SK-N-SH (cell line): Measurements from ENCODE around the gene PGLYRP3. TPM values are rescaled to one million over a fixed set of nuclear protein-coding genes. Genes with fewer than 3 reads are reported as not detected.

Source experiments
- CTCF ChIA-PET: fragments of 300-600, 350-600 bp; formaldehyde crosslinking; extraction: SDS; loops from one replicate; lab custom pipeline; 2021; lab: Yijun Ruan, JAX
- POLR2A ChIA-PET: fragments of 350-600 bp; sonication (Branson Sonifier 250); formaldehyde crosslinking; extraction: SDS; loops from one replicate; lab custom pipeline; 2020; ENCODE audit warnings: antibody characterized with exemption, inconsistent platforms; lab: Yijun Ruan, JAX
- DNase-seq: peaks from one replicate; pipeline ENCODE4 v3.0.0; 2012
- H2AFZ ChIP-seq: fragments of 200-600 bp; sonication (generic); 2 replicates; pipeline ENCODE4 v1.8.1; 2016; ENCODE audit warnings: antibody characterized with exemption, mild to moderate bottlenecking, low read depth
- H3F3A ChIP-seq: fragments of 200-600 bp; sonication (generic); replicated peaks from 2 replicates; pipeline ENCODE3; 2016; ENCODE audit warnings: antibody characterized with exemption, mild to moderate bottlenecking; ENCODE audit not compliant: insufficient read depth
- H3K27ac ChIP-seq, 2 experiments: fragments of 200-500 bp in 1 of 2; fragments of 200-600 bp in 1 of 2; sonication (Bioruptor generic) in 1 of 2; sonication (generic), shearing (Covaris generic) in 1 of 2; 2 replicates each; pipeline versions ENCODE4 v1.5.1 to v1.6.1; 2014 to 2016; ENCODE audit warnings: low read depth in 2 of 2, inconsistent platforms in 1 of 2, low read length in 1 of 2, mild to moderate bottlenecking in 1 of 2, mixed read lengths in 1 of 2
- H3K27me3 ChIP-seq: fragments of 200-600 bp; sonication (generic), shearing (Covaris generic); 2 replicates; pipeline ENCODE4 v1.6.1; 2016; ENCODE audit warnings: mixed run types; ENCODE audit not compliant: insufficient read depth
- H3K36me3 ChIP-seq, 2 experiments: fragments of 200-500 bp in 1 of 2; fragments of 200-600 bp in 1 of 2; sonication (Bioruptor generic) in 1 of 2; sonication (generic) in 1 of 2; replicated peaks in 1 of 2; 2 replicates each; pipeline versions ENCODE3 to v1.5.1; 2014 to 2016; ENCODE audit warnings: low read length in 1 of 2, mild to moderate bottlenecking in 1 of 2; ENCODE audit not compliant: insufficient read depth in 2 of 2, control insufficient read depth in 1 of 2
- H3K4me1 ChIP-seq, 2 experiments: fragments of 200-500 bp in 1 of 2; fragments of 200-600 bp in 1 of 2; sonication (Bioruptor generic) in 1 of 2; sonication (generic), shearing (Covaris generic) in 1 of 2; 2 replicates each; pipeline versions ENCODE4 v1.5.1 to v1.6.1; 2014 to 2016; ENCODE audit warnings: low read depth in 1 of 2, low read length in 1 of 2, mixed run types in 1 of 2; ENCODE audit not compliant: insufficient read depth in 2 of 2, control insufficient read depth in 1 of 2
- H3K4me2 ChIP-seq: fragments of 200-600 bp; sonication (generic), shearing (Covaris generic); 2 replicates; pipeline ENCODE4 v1.6.1; 2017; ENCODE audit warnings: mixed run types
- H3K4me3 ChIP-seq, 2 experiments: fragments of 200-500 bp in 1 of 2; fragments of 200-600 bp in 1 of 2; sonication (Bioruptor generic) in 1 of 2; sonication (generic), shearing (Covaris generic) in 1 of 2; 2 replicates each; pipeline versions ENCODE4 v1.5.1 to v1.8.1; 2014 to 2016; ENCODE audit warnings: low read depth in 2 of 2, inconsistent platforms in 1 of 2, low read length in 1 of 2, mild to moderate bottlenecking in 1 of 2, mixed read lengths in 1 of 2, moderate library complexity in 1 of 2
- H3K79me2 ChIP-seq: fragments of 200-600 bp; sonication (generic); 2 replicates; pipeline ENCODE4 v1.8.1; 2017; ENCODE audit warnings: mild to moderate bottlenecking; ENCODE audit not compliant: insufficient read depth
- H3K9ac ChIP-seq: fragments of 200-600 bp; sonication (generic); 2 replicates; pipeline ENCODE4 v1.6.1; 2017; ENCODE audit warnings: mixed run types
- H3K9me2 ChIP-seq: fragments of 200-600 bp; sonication (generic); 2 replicates; pipeline ENCODE4 v1.6.1; 2017; ENCODE audit warnings: mixed run types
- H3K9me3 ChIP-seq: fragments of 200-600 bp; sonication (generic); 2 replicates; pipeline ENCODE4 v1.6.1; 2017; ENCODE audit warnings: mixed run types, mild to moderate bottlenecking, moderate library complexity
- H4K20me1 ChIP-seq: fragments of 200-600 bp; sonication (generic); 2 replicates; pipeline ENCODE4 v1.6.1; 2017; ENCODE audit warnings: mild to moderate bottlenecking, mixed run types; ENCODE audit not compliant: insufficient read depth
- EZH2phosphoT487 ChIP-seq: fragments of 200-600 bp; sonication (generic); IDR thresholded peaks from 2 replicates; pipeline ENCODE4 v1.6.1; 2017; ENCODE audit warnings: low read depth, mixed run types, mild to moderate bottlenecking, antibody characterized with exemption, moderate library complexity, borderline replicate concordance
- FOXJ3 ChIP-seq: sonication (generic); formaldehyde crosslinking; IDR thresholded peaks from 2 replicates; pipeline ENCODE4 v1.5.1; 2020; ENCODE audit warnings: mild to moderate bottlenecking, missing genetic modification reagents
- FOXM1 ChIP-seq: IDR thresholded peaks from 2 replicates; pipeline ENCODE4 v1.4.0; 2012; ENCODE audit warnings: low read depth, mild to moderate bottlenecking
- GABPA ChIP-seq: IDR thresholded peaks from 2 replicates; pipeline ENCODE4 v1.4.0; 2012; ENCODE audit warnings: low read depth, mild to moderate bottlenecking
- MEF2A ChIP-seq: IDR thresholded peaks from 2 replicates; pipeline ENCODE4 v1.4.0; 2012; ENCODE audit warnings: low read depth, borderline replicate concordance
- NFIC ChIP-seq: IDR thresholded peaks from 2 replicates; pipeline ENCODE4 v1.4.0; 2012; ENCODE audit warnings: borderline replicate concordance
- POLR2AphosphoS5 ChIP-seq: IDR thresholded peaks from 2 replicates; pipeline ENCODE4 v1.6.1; 2012; ENCODE audit warnings: low read depth, low read length
- RAD21 ChIP-seq: IDR thresholded peaks from 2 replicates; pipeline ENCODE4 v1.6.1; 2012; ENCODE audit warnings: mild to moderate bottlenecking, low read length
- RCOR1 ChIP-seq: fragments of 150-350 bp; IDR thresholded peaks from 2 replicates; pipeline ENCODE4 v1.6.1; 2017; ENCODE audit warnings: antibody characterized with exemption, low read length
- RXRA ChIP-seq: IDR thresholded peaks from 2 replicates; pipeline ENCODE4 v1.4.0; 2012; ENCODE audit warnings: low read depth, mild to moderate bottlenecking, borderline replicate concordance
- SMC3 ChIP-seq: IDR thresholded peaks from 2 replicates; pipeline ENCODE4 v1.6.1; 2012; ENCODE audit warnings: low read depth, low read length, improper control_type of control experiment
- TAF1 ChIP-seq: IDR thresholded peaks from 2 replicates; pipeline ENCODE4 v1.6.1; 2012; ENCODE audit warnings: low read depth, mild to moderate bottlenecking, low read length, moderate library complexity, borderline replicate concordance
- TCF12 ChIP-seq: IDR thresholded peaks from 2 replicates; pipeline ENCODE4 v1.4.0; 2012
- TEAD4 ChIP-seq: IDR thresholded peaks from 2 replicates; pipeline ENCODE4 v1.4.0; 2012; ENCODE audit warnings: mild to moderate bottlenecking, borderline replicate concordance; ENCODE audit not compliant: insufficient read depth
- YY1 ChIP-seq: IDR thresholded peaks from 2 replicates; pipeline ENCODE4 v1.4.0; 2012; ENCODE audit warnings: low read depth, mild to moderate bottlenecking
- WGBS: methylation state at CpG from one replicate; pipeline ENCODE4 v1.1.6; 2017; ENCODE audit warnings: low lambda C conversion rate; 5-methylcytosine and 5-hydroxymethylcytosine counted together
- polyA plus RNA-seq, 3 experiments: library from polyadenylated mRNA; depleted of rRNA; stranded (reverse); fragments of >200 nt; gene quantifications; 2 replicates each; pipeline ENCODE4 v1.2.3, GENCODE V29; 2012
- TF ChIP-seq, protein P1 (sequence below): fragments of 150-350 bp; IDR thresholded peaks from 2 replicates; pipeline ENCODE4 v1.6.1; 2017; ENCODE audit warnings: antibody characterized with exemption, low read length, low read depth, borderline replicate concordance
- TF ChIP-seq, protein P2 (sequence below): IDR thresholded peaks from 2 replicates; pipeline ENCODE4 v1.4.0; 2012; ENCODE audit warnings: low read depth, borderline replicate concordance
- TF ChIP-seq, protein P3 (sequence below): fragments of 150-350 bp; IDR thresholded peaks from 2 replicates; pipeline ENCODE4 v1.6.1; 2016; ENCODE audit warnings: mild to moderate bottlenecking, low read depth, low read length

The PGLYRP3 gene
- polyA plus RNA-seq, 1 of the 3 experiments (the other 2 are of a cell fraction), result not detected

DNA sequence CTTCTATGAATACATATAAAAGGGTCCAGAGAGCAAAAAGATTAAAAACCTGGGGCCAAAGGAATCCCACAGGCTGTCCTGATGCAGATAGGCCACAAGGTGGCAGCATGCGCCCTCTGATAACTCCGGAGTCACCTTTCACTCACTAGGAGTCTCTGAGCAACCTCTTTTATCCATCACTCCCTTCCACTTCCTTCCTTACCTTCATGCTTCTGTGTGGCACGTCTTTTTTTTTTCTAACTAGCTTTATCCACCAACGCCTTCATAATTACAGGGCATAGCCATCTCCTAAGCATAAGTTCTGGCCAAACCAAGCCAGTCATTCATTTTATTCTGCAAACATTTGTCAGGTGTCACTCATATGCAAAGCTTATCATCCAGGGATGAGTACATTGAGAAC lies 39.8 kb upstream of the PGLYRP3 start (continued):
- TF ChIP-seq EZH2phosphoT487 (no peak), RXRA (no peak), RAD21 (peak; percentile 92), YY1 (no peak), POLR2AphosphoS5 (no peak), TAF1 (no peak), SMC3 (peak; percentile 76), RCOR1 (0 out of 2 replicates have a peak, but pooled peaks have one; percentile 9)
- TF ChIP-seq, protein P1, sequence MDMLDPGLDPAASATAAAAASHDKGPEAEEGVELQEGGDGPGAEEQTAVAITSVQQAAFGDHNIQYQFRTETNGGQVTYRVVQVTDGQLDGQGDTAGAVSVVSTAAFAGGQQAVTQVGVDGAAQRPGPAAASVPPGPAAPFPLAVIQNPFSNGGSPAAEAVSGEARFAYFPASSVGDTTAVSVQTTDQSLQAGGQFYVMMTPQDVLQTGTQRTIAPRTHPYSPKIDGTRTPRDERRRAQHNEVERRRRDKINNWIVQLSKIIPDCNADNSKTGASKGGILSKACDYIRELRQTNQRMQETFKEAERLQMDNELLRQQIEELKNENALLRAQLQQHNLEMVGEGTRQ, result no peak

DNA sequence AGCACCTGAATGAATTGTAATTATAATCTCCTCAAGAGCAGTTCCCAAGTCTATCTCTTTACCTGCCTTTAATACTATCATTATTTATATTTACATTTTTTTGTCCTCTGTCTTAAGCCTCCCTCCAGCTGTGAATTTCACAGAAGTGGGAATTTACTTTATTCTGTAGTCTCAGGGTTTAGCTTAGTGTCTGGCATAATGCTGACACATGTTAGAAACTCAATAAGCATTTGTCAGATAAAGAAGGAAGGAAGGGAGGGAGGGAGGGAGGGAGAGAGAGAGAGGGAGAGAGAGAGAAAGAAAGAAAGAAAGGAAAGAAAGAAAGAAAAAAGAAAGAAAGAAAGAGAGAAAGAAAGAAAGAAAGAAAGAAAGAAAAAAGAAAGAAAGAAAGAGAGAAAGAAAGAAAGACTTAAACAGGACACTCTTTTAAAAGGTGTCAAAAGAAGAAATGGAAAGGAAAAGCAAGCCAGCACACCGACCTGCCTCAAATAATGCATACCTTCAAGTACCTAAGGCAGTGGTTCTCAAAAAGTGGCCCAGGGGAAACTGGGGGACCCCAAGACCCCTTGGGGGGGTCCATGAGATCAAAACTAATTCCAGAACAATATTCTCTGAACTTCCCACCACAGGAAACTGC lies 37.7 kb upstream of the PGLYRP3 start:
- Histone ChIP-seq H3K79me2 (no peaks in the 10 kb centered on the region), H3K27ac (no peak overlapping the region), H3K27me3 (peaks cover 70% of the 10 kb centered on the region; the same call in 1 of the 2 replicates), H2AFZ (no peak overlapping the region), H3K4me1 (no peaks in the 10 kb centered on the region), H3K9ac (no peak overlapping the region), H4K20me1 (no peaks in the 10 kb centered on the region), H3K4me2 (no peak overlapping the region), H3K4me3 (no peak overlapping the region), H3F3A (peaks cover 4% of the 10 kb centered on the region), H3K9me3 (no peaks in the 10 kb centered on the region), H3K36me3 (no peaks in the 10 kb centered on the region), H3K9me2 (no peaks in the 10 kb centered on the region)
- TF ChIP-seq MEF2A, result no peak
- TF ChIP-seq SMC3, result no peak
- TF ChIP-seq TCF12, result no peak
- TF ChIP-seq, protein P2, sequence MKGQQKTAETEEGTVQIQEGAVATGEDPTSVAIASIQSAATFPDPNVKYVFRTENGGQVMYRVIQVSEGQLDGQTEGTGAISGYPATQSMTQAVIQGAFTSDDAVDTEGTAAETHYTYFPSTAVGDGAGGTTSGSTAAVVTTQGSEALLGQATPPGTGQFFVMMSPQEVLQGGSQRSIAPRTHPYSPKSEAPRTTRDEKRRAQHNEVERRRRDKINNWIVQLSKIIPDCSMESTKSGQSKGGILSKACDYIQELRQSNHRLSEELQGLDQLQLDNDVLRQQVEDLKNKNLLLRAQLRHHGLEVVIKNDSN, result no peak
- TF ChIP-seq FOXJ3 (CRISPR knock-in tag), result no peak
- no peak for TF ChIP-seq RCOR1
- TF ChIP-seq, protein P3, sequence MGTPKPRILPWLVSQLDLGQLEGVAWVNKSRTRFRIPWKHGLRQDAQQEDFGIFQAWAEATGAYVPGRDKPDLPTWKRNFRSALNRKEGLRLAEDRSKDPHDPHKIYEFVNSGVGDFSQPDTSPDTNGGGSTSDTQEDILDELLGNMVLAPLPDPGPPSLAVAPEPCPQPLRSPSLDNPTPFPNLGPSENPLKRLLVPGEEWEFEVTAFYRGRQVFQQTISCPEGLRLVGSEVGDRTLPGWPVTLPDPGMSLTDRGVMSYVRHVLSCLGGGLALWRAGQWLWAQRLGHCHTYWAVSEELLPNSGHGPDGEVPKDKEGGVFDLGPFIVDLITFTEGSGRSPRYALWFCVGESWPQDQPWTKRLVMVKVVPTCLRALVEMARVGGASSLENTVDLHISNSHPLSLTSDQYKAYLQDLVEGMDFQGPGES, result no peak
- no peak for TF ChIP-seq NFIC
- TF ChIP-seq EZH2phosphoT487, result no peak
- no peak for TF ChIP-seq FOXM1
- no peak for TF ChIP-seq GABPA
- TF ChIP-seq, protein P1, result no peak
- no peak for TF ChIP-seq RAD21
- TF ChIP-seq TEAD4, result no peak
- ChIA-PET POLR2A (no interaction called here), CTCF (interaction anchor here (2.4 to 11.7 kb wide), 2 partner anchors 138 to 265 kb away, joined by 7 to 336 read pairs; no protein-coding TSS in a partner anchor)
- 0% methylated on average over 1 of the region's 1 CpG for WGBS
- DNase-seq, result no peak
